Mammary epithelial cell (primary cell): ENCODE results near the gene FIBP.

Experiments
- CTCF ChIP-seq, 2 donors: IDR thresholded peaks in 1 of 2; conservative IDR thresholded peaks in 1 of 2; 2 replicates each; pipeline ENCODE4 v1.5.1; 2011 to 2012; ENCODE audit warnings: inconsistent platforms in 2 of 2, low read length in 2 of 2, mild to moderate bottlenecking in 2 of 2, control low read depth in 1 of 2, low read depth in 1 of 2; ENCODE audit not compliant: insufficient read depth in 1 of 2; ENCODE audit errors: extremely low read depth in 1 of 2
- EZH2 ChIP-seq: IDR thresholded peaks from 2 replicates; pipeline ENCODE4 v1.6.1; 2012; ENCODE audit warnings: low read length, inconsistent platforms, borderline replicate concordance

GRCh38 chr11:65851811-65852507 is 36.3 kb downstream of the FIBP start:
- TF ChIP-seq CTCF (conservative IDR thresholded peaks at IDR 0.05 in 1 of 2, IDR thresholded peaks at IDR 0.05 in 1 of 2; ENCODE audit: extremely low read depth in 1 of 2, insufficient read depth in 1 of 2, low read depth in 1 of 2, low read length in 2 of 2), result no peak
- no peak for TF ChIP-seq EZH2
